ENCODE measurements around the gene CALML6. TPM values are rescaled to one million over a fixed set of nuclear protein-coding genes. Genes with fewer than 3 reads are reported as not detected.

The CALML6 gene
- total and polyA plus RNA-seq, 2 of the 8 experiments (the other 6 are each of a cell fraction or from before 2014, with no cell fraction given): 0.54 to 1.3 TPM

- H2BK5ac ChIP-seq (ENCODE audit: low read depth, low read length): no peak overlapping the region
- no peak overlapping the region for H4K5ac ChIP-seq (ENCODE audit: insufficient read length, low read depth, low read length)
- H2AK5ac ChIP-seq (ENCODE audit: low read depth, low read length): no peak overlapping the region
- peaks cover 0 to 6% of the 10 kb centered on the region in 2 experiments for H4K20me1 ChIP-seq (replicated peaks in 1 of 2; ENCODE audit: control insufficient read depth in 1 of 2, insufficient read depth in 2 of 2, low read length in 2 of 2)
- H3K79me1 ChIP-seq (ENCODE audit: low read depth, low read length): no peaks in the 10 kb centered on the region
- H2BK15ac ChIP-seq (ENCODE audit: low read length): no peak overlapping the region
- FAIRE-seq: no peak
- H3K56ac ChIP-seq (replicated peaks; ENCODE audit: insufficient read length, low read depth, low read length): no peak overlapping the region
- H2BK12ac ChIP-seq (ENCODE audit: low read depth, low read length): no peak overlapping the region
- POLR2A ChIA-PET (ENCODE audit: partially characterized antibody): interaction anchor here (0.6 to 1.2 kb wide), 3 partner anchors 10 to 79 kb away, joined by 3 to 5 read pairs (median 4); no protein-coding TSS in a partner anchor
- no peaks in the 10 kb centered on the region; a peak in 3 of 7 replicates for H3K27me3 ChIP-seq (replicated peaks in 1 of 4; ENCODE audit: control insufficient read depth in 3 of 4, extremely low read depth in 1 of 4, insufficient read depth in 3 of 4, low read length in 3 of 4)
- H2BK120ac ChIP-seq (replicated peaks; ENCODE audit: low read depth, low read length): no peak overlapping the region
- H3K23ac ChIP-seq (ENCODE audit: insufficient read length): no peak overlapping the region
- TF ChIP-seq USF2 (IDR thresholded peaks at IDR 0.05; ENCODE audit: low read length): no peak
- peak; percentile 88; the same call in 1 of the 2 replicates for TF ChIP-seq KDM1A (IDR thresholded peaks at IDR 0.05; ENCODE audit: borderline replicate concordance, low read length)
- no peak overlapping the region for H2BK20ac ChIP-seq (ENCODE audit: low read length)
- WGBS, 2 experiments (ENCODE audit: extremely low coverage in 1 of 2, insufficient coverage in 1 of 2, insufficient read length in 1 of 2, insufficient replicate concordance in 2 of 2, low coverage in 1 of 2, low lambda C conversion rate in 2 of 2, missing lambda C conversion rate in 1 of 2): 88% methylated on average over 6 of the region's 6 CpGs; no CpG with 5 or more reads in 1 of the 2 experiments
- no peak overlapping the region for H3K18ac ChIP-seq (ENCODE audit: extremely low read depth, low read length)
- no peak overlapping the region for H3K4me2 ChIP-seq (ENCODE audit: insufficient read depth in 1 of 2, low read depth in 2 of 2, low read length in 2 of 2)
- H3K4ac ChIP-seq (replicated peaks; ENCODE audit: insufficient read length, low read depth, low read length): no peak overlapping the region
- no peak overlapping the region for H4K8ac ChIP-seq (ENCODE audit: extremely low read depth, insufficient read depth, low read length)
- peaks cover 0 to 21% (median 8%) of the 10 kb centered on the region in 4 experiments; a peak in 6 of 7 replicates for H3K4me1 ChIP-seq (replicated peaks in 1 of 4; ENCODE audit: control insufficient read depth in 3 of 4, insufficient read depth in 4 of 4, low read length in 3 of 4)
- H2AFZ ChIP-seq (ENCODE audit: low read length): no peak overlapping the region
- H4K91ac ChIP-seq (replicated peaks; ENCODE audit: insufficient read length, low read length): no peak overlapping the region
- CTCF ChIA-PET (ENCODE audit: partially characterized antibody): interaction anchor here (0.6 to 7.0 kb wide), 14 partner anchors 9 to 220 kb away, joined by 3 to 64 read pairs (median 4); no protein-coding TSS in a partner anchor
- H3K36me3 ChIP-seq (ENCODE audit: control insufficient read depth in 2 of 4, insufficient read depth in 4 of 4, low read length in 3 of 4): no peaks in the 10 kb centered on the region
- H3K14ac ChIP-seq (ENCODE audit: insufficient read length): no peak overlapping the region
- no peak overlapping the region for H3K9ac ChIP-seq (replicated peaks in 1 of 4; ENCODE audit: extremely low read depth in 1 of 4, low read depth in 3 of 4, low read length in 3 of 4)
- no peaks in the 10 kb centered on the region for H3K23me2 ChIP-seq (ENCODE audit: low read depth, low read length)
- H3K27ac ChIP-seq (ENCODE audit: low read depth, low read length): no peak overlapping the region
- no peaks in the 10 kb centered on the region for H3K79me2 ChIP-seq (ENCODE audit: control insufficient read depth in 1 of 2, insufficient read depth in 2 of 2, low read length in 2 of 2)
- H3K4me3 ChIP-seq (ENCODE audit: extremely low read depth in 1 of 4, insufficient read depth in 2 of 4, low read depth in 3 of 4, low read length in 4 of 4): no peak overlapping the region
- DNase-seq (ENCODE audit: low read depth in 1 of 2, low spot score in 2 of 2): no peak
- H3K9me3 ChIP-seq (ENCODE audit: insufficient read depth in 2 of 2, low read depth in 1 of 2, low read length in 1 of 2): no peaks in the 10 kb centered on the region
These were observed 16.7 kb upstream of the CALML6 start for GRCh38 chr1:1898246-1898933.
